Subcutaneous adipose tissue (tissue), 4 donors: ENCODE results near the gene GJE1. TPM values are rescaled to one million over a fixed set of nuclear protein-coding genes. Genes with fewer than 3 reads are reported as not detected.

Experiments
- total RNA-seq, 4 donors: library from RNA; depleted of rRNA; stranded (reverse); fragments of >200 nt; gene quantifications; one replicate each; pipeline ENCODE4 v1.1.0, GENCODE V29; 2016
- TF ChIP-seq, protein P1 (sequence below): fragments of 450-650 bp; IDR thresholded peaks from one replicate; pipeline ENCODE4 v1.5.1; 2016; ENCODE audit warnings: low read depth, mild to moderate bottlenecking, control low read depth, antibody characterized with exemption, moderate library complexity

GJE1 gene
- total RNA-seq, 4 donors from 2014 or later, result not detected

DNA sequence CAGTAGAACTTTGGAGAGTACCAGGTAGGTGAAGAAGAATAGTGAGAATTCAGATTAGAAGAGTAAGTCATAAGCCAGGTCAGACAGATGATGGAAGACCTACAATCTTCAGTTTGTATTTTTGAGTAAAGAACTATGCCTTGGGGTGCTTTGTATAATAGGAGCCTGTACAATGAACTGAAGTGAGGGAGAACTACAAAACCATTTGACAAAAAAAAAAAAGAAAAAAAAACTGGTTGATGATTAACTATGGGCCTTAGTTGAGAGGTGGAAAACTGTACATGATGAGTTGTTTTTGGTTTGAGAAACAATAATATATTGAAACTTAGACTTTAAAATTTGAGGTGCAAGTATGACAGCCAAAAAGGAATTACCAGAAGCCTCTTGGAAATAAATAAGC, 40.0 kb downstream of the GJE1 start:
- TF ChIP-seq, protein P1, sequence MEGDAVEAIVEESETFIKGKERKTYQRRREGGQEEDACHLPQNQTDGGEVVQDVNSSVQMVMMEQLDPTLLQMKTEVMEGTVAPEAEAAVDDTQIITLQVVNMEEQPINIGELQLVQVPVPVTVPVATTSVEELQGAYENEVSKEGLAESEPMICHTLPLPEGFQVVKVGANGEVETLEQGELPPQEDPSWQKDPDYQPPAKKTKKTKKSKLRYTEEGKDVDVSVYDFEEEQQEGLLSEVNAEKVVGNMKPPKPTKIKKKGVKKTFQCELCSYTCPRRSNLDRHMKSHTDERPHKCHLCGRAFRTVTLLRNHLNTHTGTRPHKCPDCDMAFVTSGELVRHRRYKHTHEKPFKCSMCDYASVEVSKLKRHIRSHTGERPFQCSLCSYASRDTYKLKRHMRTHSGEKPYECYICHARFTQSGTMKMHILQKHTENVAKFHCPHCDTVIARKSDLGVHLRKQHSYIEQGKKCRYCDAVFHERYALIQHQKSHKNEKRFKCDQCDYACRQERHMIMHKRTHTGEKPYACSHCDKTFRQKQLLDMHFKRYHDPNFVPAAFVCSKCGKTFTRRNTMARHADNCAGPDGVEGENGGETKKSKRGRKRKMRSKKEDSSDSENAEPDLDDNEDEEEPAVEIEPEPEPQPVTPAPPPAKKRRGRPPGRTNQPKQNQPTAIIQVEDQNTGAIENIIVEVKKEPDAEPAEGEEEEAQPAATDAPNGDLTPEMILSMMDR, result no peak

GRCh38 chr6:142173980-142174379, 41.3 kb downstream of the GJE1 start:
- TF ChIP-seq, protein P1, result no peak

DNA sequence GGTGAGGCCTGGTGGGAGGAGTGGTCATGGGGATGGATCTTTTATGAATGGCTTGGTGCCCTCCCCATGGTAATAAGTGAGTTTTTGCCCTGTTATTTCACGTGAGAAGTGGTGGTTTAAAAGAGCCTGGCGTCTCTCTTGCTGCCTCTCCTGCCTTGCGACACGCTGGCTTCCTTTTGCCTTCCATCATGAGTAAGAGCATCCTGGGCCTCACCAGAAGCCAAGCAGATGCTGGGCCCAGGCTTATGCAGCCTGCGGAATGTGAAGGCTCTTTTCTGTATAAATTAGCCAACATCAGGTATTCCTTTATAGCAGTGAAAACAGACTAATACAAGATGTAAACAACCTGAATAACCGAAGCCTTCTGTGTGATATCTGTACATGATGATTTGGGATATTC, 42.0 kb downstream of the GJE1 start:
- TF ChIP-seq, protein P1, result no peak

- TF ChIP-seq, protein P1, result no peak
These were observed 45.4 kb downstream of the GJE1 start for GRCh38 chr6:142178129-142178528.

DNA sequence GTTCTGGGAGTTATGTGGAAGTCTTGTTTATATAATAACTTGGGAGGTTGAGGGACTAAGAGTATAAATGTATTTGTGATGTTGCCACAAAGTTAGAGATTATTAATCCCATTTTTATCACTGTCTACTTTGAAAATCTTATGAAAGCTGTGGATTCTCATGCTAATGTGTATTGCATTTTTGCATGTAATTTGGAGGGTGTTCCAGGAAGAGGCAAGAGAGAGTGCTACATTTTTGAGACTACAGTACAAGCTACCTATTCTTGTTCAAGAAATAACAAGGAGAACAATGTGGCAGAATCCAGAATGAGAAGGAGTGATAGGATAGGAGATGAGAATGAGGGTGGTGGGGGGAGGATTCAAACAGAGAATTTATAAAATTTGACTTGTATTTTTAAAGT, 49.3 kb downstream of the GJE1 start:
- TF ChIP-seq, protein P1, result no peak

- TF ChIP-seq, protein P1, result no peak
These were observed 50.6 kb downstream of the GJE1 start for GRCh38 chr6:142183351-142183750.

GRCh38 chr6:142184307-142184706, 51.6 kb downstream of the GJE1 start:
- TF ChIP-seq, protein P1, result no peak

Other genes with a start within 250 kb of the GJE1 start
- gene NMBR, start 14.2 kb downstream of the GJE1 start, total RNA-seq, result not detected
- 10 to 100 TPM; 21.1 to 47.0 (median 38.4) TPM for gene VTA1, start 14.3 kb downstream of the GJE1 start, total RNA-seq
- gene ADGRG6, start 169.1 kb downstream of the GJE1 start, total RNA-seq, result 10 to 100 TPM; 17.3 to 25.8 (median 18.7) TPM